ENCODE results near the gene NALCN.

DNA sequence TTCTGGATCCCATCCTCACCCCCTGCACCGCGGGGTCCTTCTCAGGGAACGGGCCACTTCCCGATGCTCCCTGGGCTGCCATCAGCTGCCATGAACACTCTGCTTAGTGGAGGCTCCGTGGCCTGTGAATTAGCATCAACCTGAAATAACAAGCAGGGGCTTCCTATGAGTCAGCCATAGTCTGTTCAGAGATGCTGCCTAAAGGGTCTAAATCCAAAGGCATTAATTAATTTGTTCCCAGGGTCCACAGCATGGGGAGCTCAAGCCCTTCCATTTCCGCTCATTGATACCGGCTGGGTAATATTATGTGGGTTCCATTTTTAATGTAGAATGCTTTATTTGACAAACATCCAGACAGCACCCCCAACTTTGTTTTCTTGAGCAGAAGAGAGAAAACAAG is 399.8 kb downstream of the NALCN start:
- TF ChIP-seq, protein P1, sequence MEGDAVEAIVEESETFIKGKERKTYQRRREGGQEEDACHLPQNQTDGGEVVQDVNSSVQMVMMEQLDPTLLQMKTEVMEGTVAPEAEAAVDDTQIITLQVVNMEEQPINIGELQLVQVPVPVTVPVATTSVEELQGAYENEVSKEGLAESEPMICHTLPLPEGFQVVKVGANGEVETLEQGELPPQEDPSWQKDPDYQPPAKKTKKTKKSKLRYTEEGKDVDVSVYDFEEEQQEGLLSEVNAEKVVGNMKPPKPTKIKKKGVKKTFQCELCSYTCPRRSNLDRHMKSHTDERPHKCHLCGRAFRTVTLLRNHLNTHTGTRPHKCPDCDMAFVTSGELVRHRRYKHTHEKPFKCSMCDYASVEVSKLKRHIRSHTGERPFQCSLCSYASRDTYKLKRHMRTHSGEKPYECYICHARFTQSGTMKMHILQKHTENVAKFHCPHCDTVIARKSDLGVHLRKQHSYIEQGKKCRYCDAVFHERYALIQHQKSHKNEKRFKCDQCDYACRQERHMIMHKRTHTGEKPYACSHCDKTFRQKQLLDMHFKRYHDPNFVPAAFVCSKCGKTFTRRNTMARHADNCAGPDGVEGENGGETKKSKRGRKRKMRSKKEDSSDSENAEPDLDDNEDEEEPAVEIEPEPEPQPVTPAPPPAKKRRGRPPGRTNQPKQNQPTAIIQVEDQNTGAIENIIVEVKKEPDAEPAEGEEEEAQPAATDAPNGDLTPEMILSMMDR (IDR thresholded peaks at IDR 0.05; ENCODE audit: poor library complexity), result no peak
- TF ChIP-seq EZH2phosphoT487 (IDR thresholded peaks at IDR 0.05; ENCODE audit: low read depth, severe bottlenecking, unreplicated experiment) (no peak), EZH2 (IDR thresholded peaks at IDR 0.05; ENCODE audit: borderline replicate concordance) (no peak)

Measured in hepatocyte (in vitro differentiated cells).